ENCODE data around the gene CFAP107.

The CFAP107 gene

DNA sequence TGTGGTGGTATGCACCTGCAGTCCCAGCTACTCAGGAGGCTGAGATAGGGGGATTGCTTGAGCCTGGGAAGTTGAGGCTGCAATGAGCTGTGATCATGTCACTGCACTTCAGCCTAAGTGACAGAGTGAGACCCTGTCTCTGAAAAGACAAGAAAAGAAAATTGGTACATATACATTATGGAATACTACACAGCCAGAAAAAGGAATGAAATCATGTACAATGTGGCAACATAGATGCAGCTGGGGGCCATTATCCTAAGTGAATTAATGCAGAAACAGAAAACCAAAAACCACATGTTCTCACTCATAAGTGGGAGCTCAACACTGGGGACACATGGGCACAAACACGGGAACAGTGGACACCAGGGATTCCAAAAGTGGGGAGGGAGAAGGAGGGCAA is 7.1 kb upstream of the CFAP107 start:
- DNase-seq (ENCODE audit: low read depth): no peak
- TF ChIP-seq, protein P1, sequence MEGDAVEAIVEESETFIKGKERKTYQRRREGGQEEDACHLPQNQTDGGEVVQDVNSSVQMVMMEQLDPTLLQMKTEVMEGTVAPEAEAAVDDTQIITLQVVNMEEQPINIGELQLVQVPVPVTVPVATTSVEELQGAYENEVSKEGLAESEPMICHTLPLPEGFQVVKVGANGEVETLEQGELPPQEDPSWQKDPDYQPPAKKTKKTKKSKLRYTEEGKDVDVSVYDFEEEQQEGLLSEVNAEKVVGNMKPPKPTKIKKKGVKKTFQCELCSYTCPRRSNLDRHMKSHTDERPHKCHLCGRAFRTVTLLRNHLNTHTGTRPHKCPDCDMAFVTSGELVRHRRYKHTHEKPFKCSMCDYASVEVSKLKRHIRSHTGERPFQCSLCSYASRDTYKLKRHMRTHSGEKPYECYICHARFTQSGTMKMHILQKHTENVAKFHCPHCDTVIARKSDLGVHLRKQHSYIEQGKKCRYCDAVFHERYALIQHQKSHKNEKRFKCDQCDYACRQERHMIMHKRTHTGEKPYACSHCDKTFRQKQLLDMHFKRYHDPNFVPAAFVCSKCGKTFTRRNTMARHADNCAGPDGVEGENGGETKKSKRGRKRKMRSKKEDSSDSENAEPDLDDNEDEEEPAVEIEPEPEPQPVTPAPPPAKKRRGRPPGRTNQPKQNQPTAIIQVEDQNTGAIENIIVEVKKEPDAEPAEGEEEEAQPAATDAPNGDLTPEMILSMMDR (IDR thresholded peaks at IDR 0.05; ENCODE audit: insufficient read depth, low read depth, low read length, missing control alignments): no peak

GRCh38 chr1:12739613-12740012 is 6.4 kb upstream of the CFAP107 start:
- no peak for DNase-seq (ENCODE audit: low read depth)
- no peak overlapping the region for H3K4me3 ChIP-seq (ENCODE audit: low read depth, low read length)
- TF ChIP-seq, protein P1 (IDR thresholded peaks at IDR 0.05; ENCODE audit: insufficient read depth, low read depth, low read length, missing control alignments): no peak

More for the DNA sequence above, 7.1 kb upstream of the CFAP107 start:
- no peak overlapping the region for H3K4me3 ChIP-seq (ENCODE audit: low read depth, low read length)

DNA sequence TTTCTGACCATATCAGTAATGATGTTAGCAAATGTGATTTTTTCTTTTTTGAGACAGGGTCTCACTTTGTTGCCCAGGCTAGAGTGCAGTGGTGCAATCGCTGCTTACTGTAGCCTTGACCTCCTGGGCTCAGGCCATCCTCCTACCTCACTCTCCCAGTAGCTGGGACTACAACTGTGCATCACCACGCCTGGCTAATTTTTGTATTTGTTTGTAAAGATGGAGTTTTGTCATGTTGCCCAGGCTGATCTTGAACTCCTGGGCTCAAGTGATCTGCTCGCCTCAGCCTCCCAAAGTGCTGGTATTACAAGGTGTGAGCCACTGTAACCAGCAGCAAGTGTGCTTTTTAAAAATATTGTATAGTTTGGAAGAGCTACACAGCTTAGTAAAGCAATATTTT is 4.1 kb upstream of the CFAP107 start:
- H3K4me3 ChIP-seq (ENCODE audit: low read depth, low read length): no peak overlapping the region
- DNase-seq (ENCODE audit: low read depth): no peak
- TF ChIP-seq, protein P1 (IDR thresholded peaks at IDR 0.05; ENCODE audit: insufficient read depth, low read depth, low read length, missing control alignments): no peak

DNA sequence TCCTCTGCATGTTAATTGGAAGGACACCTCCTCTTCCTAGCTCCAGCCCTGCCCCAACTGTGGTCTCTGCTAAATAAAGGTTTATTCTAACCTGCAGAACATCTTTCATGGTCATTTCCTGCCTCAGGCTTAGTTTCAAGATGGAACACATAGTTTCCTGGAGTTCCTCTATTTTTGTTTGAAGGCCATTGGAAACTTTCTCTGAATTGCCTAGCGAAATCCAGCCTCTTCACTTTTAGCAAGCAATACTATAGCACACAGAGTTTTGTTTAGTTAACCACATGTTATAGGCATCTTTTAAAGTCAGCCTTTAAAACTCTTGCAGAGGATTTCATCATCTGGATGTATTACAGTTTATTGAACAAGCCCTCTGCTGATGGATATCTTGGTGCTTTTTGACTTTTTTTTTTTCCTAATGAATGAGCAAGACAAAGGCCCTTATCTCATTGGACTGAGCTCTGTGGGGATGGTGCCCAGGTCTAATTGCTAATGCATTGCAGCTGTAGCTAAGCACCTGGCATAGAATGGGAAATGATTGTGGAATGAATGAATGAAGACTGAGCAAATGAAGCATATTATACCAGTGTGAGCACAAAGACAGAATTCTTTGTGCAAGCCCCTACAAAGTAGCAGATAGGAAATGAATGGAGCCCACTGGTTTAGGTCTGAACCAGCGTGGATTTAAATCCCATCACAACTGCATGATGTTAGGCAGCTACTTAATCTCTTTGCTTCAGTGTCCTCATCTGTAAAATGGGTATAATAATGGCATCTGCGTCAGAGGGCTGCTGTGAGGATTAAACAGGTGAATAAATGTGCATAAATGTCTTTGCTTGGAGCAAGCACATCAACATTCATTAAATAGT is 641 bp upstream of the CFAP107 start:
- TF ChIP-seq, protein P1 (IDR thresholded peaks at IDR 0.05; ENCODE audit: insufficient read depth, low read depth, low read length, missing control alignments): no peak
- no peak for DNase-seq (ENCODE audit: low read depth)

DNA sequence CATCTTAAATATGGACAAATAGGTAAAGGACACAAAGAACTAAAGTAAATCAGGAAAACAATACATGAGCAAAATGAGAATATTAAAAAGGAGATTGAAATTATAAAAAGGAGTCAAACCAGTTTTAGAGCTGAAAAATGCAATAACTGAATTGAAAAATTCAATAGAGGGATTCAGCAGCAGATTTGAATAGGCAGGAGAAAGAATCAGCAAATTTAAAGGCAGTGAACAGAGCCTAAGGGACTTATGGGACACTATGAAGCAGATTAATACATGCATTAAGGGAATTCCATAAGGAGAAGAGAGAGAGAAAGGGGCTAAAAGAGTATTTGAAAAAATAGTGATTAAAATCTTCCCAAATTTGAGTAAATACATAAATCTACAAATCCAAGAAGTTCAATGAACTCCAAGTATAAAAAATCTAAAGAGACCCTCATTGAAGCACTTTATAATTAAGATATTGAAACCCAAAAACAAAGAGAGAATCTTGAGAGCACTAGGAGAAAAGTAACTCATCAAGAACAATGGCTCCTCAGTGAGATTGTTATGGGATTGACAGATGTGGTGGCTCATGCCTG is 2.9 kb downstream of the CFAP107 start:
- DNase-seq (ENCODE audit: low read depth): no peak
- H3K4me3 ChIP-seq (ENCODE audit: low read depth, low read length): no peak overlapping the region
- TF ChIP-seq, protein P1 (IDR thresholded peaks at IDR 0.05; ENCODE audit: insufficient read depth, low read depth, low read length, missing control alignments): no peak

More for the DNA sequence above, 641 bp upstream of the CFAP107 start:
- no peak overlapping the region for H3K4me3 ChIP-seq (ENCODE audit: low read depth, low read length)

GRCh38 chr1:12754738-12755137 is 8.7 kb downstream of the CFAP107 start:
- DNase-seq (ENCODE audit: low read depth): peak; percentile 2
- no peak overlapping the region for H3K4me3 ChIP-seq (ENCODE audit: low read depth, low read length)
- TF ChIP-seq, protein P1 (IDR thresholded peaks at IDR 0.05; ENCODE audit: insufficient read depth, low read depth, low read length, missing control alignments): no peak

All from GM12865 (cell line).